Mesothelial cell of epicardium (in vitro differentiated cells): ENCODE measurements around the gene METTL2B. TPM values are rescaled to one million over a fixed set of nuclear protein-coding genes. Genes with fewer than 3 reads are reported as not detected.
A peak's percentile ranks its signal among the peaks of the same experiment; 100 is the strongest.
"Not testable (repeated sequence)": the region's sequence is repeated elsewhere in the genome, so short reads cannot be mapped to it uniquely, and the experiment has no call there.

ENCODE experiments used
- DNase-seq, 2 experiments: peaks; one replicate each; pipeline ENCODE4 v3.0.0; 2021; ENCODE audit warnings: low spot score in 2 of 2; ENCODE audit not compliant: unreplicated experiment in 2 of 2
- H3K27ac Mint-ChIP-seq: 2 replicates; pipeline ENCODE4 v1.8.0; 2021; ENCODE audit warnings: mixed read lengths
- H3K27me3 Mint-ChIP-seq: 2 replicates; pipeline ENCODE4 v1.8.0; 2021; ENCODE audit warnings: low read depth, mixed read lengths
- H3K36me3 Mint-ChIP-seq: 2 replicates; pipeline ENCODE4 v1.8.0; 2021; ENCODE audit warnings: mixed read lengths
- H3K4me1 Mint-ChIP-seq: 2 replicates; pipeline ENCODE4 v1.8.0; 2021; ENCODE audit warnings: mixed read lengths
- H3K4me3 Mint-ChIP-seq: 2 replicates; pipeline ENCODE4 v1.8.0; 2021; ENCODE audit warnings: mild to moderate bottlenecking, moderate library complexity, mixed read lengths
- H3K9me3 Mint-ChIP-seq: 2 replicates; pipeline ENCODE4 v1.8.0; 2021; ENCODE audit warnings: mixed read lengths
- CTCF ChIP-seq: fragments of 200-600 bp; sonication (generic); IDR thresholded peaks from one replicate; pipeline ENCODE4 v1.5.0; 2021; ENCODE audit warnings: antibody characterized with exemption; ENCODE audit not compliant: unreplicated experiment
- total RNA-seq: library from RNA; stranded (reverse); gene quantifications from 3 replicates; pipeline ENCODE4 v1.2.1, GENCODE V29; 2021

The METTL2B gene
- total RNA-seq, 1 donor from 2014 or later: 39.9 TPM

GRCh38 chr7:128452552-128452951 is 24.0 kb upstream of the METTL2B start:
- Mint-ChIP-seq H3K27me3 (no peaks in the 10 kb centered on the region), H3K4me1 (peaks cover 32% of the 10 kb centered on the region), H3K36me3 (no peaks in the 10 kb centered on the region), H3K4me3 (no peak overlapping the region), H3K9me3 (no peaks in the 10 kb centered on the region), H3K27ac (no peak overlapping the region)
- no peak for TF ChIP-seq CTCF
- DNase-seq: no peak

GRCh38 chr7:128453836-128454804 is 22.4 kb upstream of the METTL2B start:
- no peak for TF ChIP-seq CTCF
- DNase-seq: peak; percentile 43 to 64
- Mint-ChIP-seq H3K27me3 (no peaks in the 10 kb centered on the region), H3K9me3 (no peaks in the 10 kb centered on the region), H3K4me1 (peaks cover 44% of the 10 kb centered on the region), H3K27ac (peak overlapping the region; percentile 98), H3K36me3 (peaks cover 6% of the 10 kb centered on the region), H3K4me3 (peak overlapping the region; percentile 96)

GRCh38 chr7:128454808-128455542 is 21.6 kb upstream of the METTL2B start:
- TF ChIP-seq CTCF: no peak
- Mint-ChIP-seq H3K27ac (peak overlapping the region; percentile 98), H3K4me1 (peaks cover 51% of the 10 kb centered on the region), H3K4me3 (peak overlapping the region; percentile 96), H3K9me3 (no peaks in the 10 kb centered on the region), H3K36me3 (peaks cover 6% of the 10 kb centered on the region), H3K27me3 (no peaks in the 10 kb centered on the region)
- DNase-seq: no peak

GRCh38 chr7:128455543-128456254 is 20.8 kb upstream of the METTL2B start, which contains the start of gene HILPDA:
HILPDA (plus strand) TSS chr7:128455878; CDS start chr7:128457269, 1,391 bp downstream.
- no peak for TF ChIP-seq CTCF
- peak; percentile 78 to 89 for DNase-seq
- peaks cover 51% of the 10 kb centered on the region for H3K4me1 Mint-ChIP-seq
- H3K9me3 Mint-ChIP-seq: no peaks in the 10 kb centered on the region
- no peaks in the 10 kb centered on the region for H3K27me3 Mint-ChIP-seq
- peaks cover 6% of the 10 kb centered on the region for H3K36me3 Mint-ChIP-seq
- H3K27ac Mint-ChIP-seq: peak within 1 kb of the TSS; percentile 98
- H3K4me3 Mint-ChIP-seq: peak within 1 kb of the TSS; percentile 96

- Mint-ChIP-seq H3K4me1 (peaks cover 51% of the 10 kb centered on the region), H3K4me3 (peak overlapping the region; percentile 96), H3K9me3 (no peaks in the 10 kb centered on the region), H3K36me3 (peaks cover 6% of the 10 kb centered on the region), H3K27ac (peak overlapping the region; percentile 92), H3K27me3 (no peaks in the 10 kb centered on the region)
- DNase-seq: no peak
- no peak for TF ChIP-seq CTCF
Measured at GRCh38 chr7:128456255-128456725, 20.3 kb upstream of the METTL2B start.

- H3K36me3 Mint-ChIP-seq, H3K9me3 Mint-ChIP-seq, H3K27me3 Mint-ChIP-seq, DNase-seq: not testable (repeated sequence)
- Mint-ChIP-seq H3K4me1 (peaks cover 51% of the 10 kb centered on the region), H3K4me3 (peak overlapping the region; percentile 96), H3K27ac (peak overlapping the region; percentile 21)
Measured at GRCh38 chr7:128457385-128457784, 19.2 kb upstream of the METTL2B start.
